ENCODE measurements around the gene NECTIN1.

NECTIN1 gene

GRCh38 chr11:119752946-119753345 is 23.9 kb upstream of the NECTIN1 start:
- DNase-seq (ENCODE audit: low read depth): peak; percentile 7
- Histone ChIP-seq H3K9me3 (ENCODE audit: control insufficient read depth, low read length) (no peaks in the 10 kb centered on the region), H3K36me3 (ENCODE audit: control insufficient read depth, insufficient read depth, low read length, severe bottlenecking) (no peaks in the 10 kb centered on the region), H3K27me3 (replicated peaks; ENCODE audit: control insufficient read depth, insufficient read depth, low read length) (peaks cover 55% of the 10 kb centered on the region), H3K4me1 (ENCODE audit: control insufficient read depth, insufficient read depth, low read length) (peaks cover 4% of the 10 kb centered on the region), H3K9ac (ENCODE audit: low read length) (no peak overlapping the region), H3K4me3 (ENCODE audit: low read length) (no peak overlapping the region)

- H3K4me1 ChIP-seq (ENCODE audit: control insufficient read depth, insufficient read depth, low read length): peaks cover 4% of the 10 kb centered on the region
- H3K4me3 ChIP-seq (ENCODE audit: low read length): no peak overlapping the region
- no peak overlapping the region for H3K9ac ChIP-seq (ENCODE audit: low read length)
- no peaks in the 10 kb centered on the region for H3K36me3 ChIP-seq (ENCODE audit: control insufficient read depth, insufficient read depth, low read length, severe bottlenecking)
- H3K9me3 ChIP-seq (ENCODE audit: control insufficient read depth, low read length): no peaks in the 10 kb centered on the region
- H3K27me3 ChIP-seq (replicated peaks; ENCODE audit: control insufficient read depth, insufficient read depth, low read length): peaks cover 60% of the 10 kb centered on the region
- DNase-seq (ENCODE audit: low read depth): no peak
Observed at GRCh38 chr11:119752345-119752871, 23.4 kb upstream of the NECTIN1 start.

- DNase-seq (ENCODE audit: low read depth): no peak
- Histone ChIP-seq H3K4me3 (ENCODE audit: low read length) (no peak overlapping the region), H3K36me3 (ENCODE audit: control insufficient read depth, insufficient read depth, low read length, severe bottlenecking) (no peaks in the 10 kb centered on the region), H3K9me3 (ENCODE audit: control insufficient read depth, low read length) (no peaks in the 10 kb centered on the region), H3K9ac (ENCODE audit: low read length) (no peak overlapping the region), H3K4me1 (ENCODE audit: control insufficient read depth, insufficient read depth, low read length) (peaks cover 4% of the 10 kb centered on the region), H3K27me3 (replicated peaks; ENCODE audit: control insufficient read depth, insufficient read depth, low read length) (peaks cover 59% of the 10 kb centered on the region)
Observed at GRCh38 chr11:119750056-119750455, 21.1 kb upstream of the NECTIN1 start.

GRCh38 chr11:119749006-119749565 is 20.1 kb upstream of the NECTIN1 start:
- H3K9me3 ChIP-seq (ENCODE audit: control insufficient read depth, low read length): no peaks in the 10 kb centered on the region

GRCh38 chr11:119747868-119748660 is 19.1 kb upstream of the NECTIN1 start:
- Histone ChIP-seq H3K36me3 (ENCODE audit: control insufficient read depth, insufficient read depth, low read length, severe bottlenecking) (no peaks in the 10 kb centered on the region), H3K9me3 (ENCODE audit: control insufficient read depth, low read length) (no peaks in the 10 kb centered on the region), H3K9ac (ENCODE audit: low read length) (no peak overlapping the region), H3K27me3 (replicated peaks; ENCODE audit: control insufficient read depth, insufficient read depth, low read length) (peaks cover 57% of the 10 kb centered on the region), H3K4me3 (ENCODE audit: low read length) (no peak overlapping the region), H3K4me1 (ENCODE audit: control insufficient read depth, insufficient read depth, low read length) (peaks cover 3% of the 10 kb centered on the region)
- no peak for DNase-seq (ENCODE audit: low read depth)

More at GRCh38 chr11:119749006-119749565, 20.1 kb upstream of the NECTIN1 start:
- no peaks in the 10 kb centered on the region for H3K36me3 ChIP-seq (ENCODE audit: control insufficient read depth, insufficient read depth, low read length, severe bottlenecking)
- H3K4me1 ChIP-seq (ENCODE audit: control insufficient read depth, insufficient read depth, low read length): peaks cover 4% of the 10 kb centered on the region
- DNase-seq (ENCODE audit: low read depth): no peak
- no peak overlapping the region for H3K4me3 ChIP-seq (ENCODE audit: low read length)
- no peak overlapping the region for H3K9ac ChIP-seq (ENCODE audit: low read length)
- peaks cover 56% of the 10 kb centered on the region for H3K27me3 ChIP-seq (replicated peaks; ENCODE audit: control insufficient read depth, insufficient read depth, low read length)

- peaks cover 59% of the 10 kb centered on the region for H3K27me3 ChIP-seq (replicated peaks; ENCODE audit: control insufficient read depth, insufficient read depth, low read length)
- H3K4me3 ChIP-seq (ENCODE audit: low read length): no peak overlapping the region
- H3K9ac ChIP-seq (ENCODE audit: low read length): no peak overlapping the region
- no peaks in the 10 kb centered on the region for H3K4me1 ChIP-seq (ENCODE audit: control insufficient read depth, insufficient read depth, low read length)
- no peaks in the 10 kb centered on the region for H3K36me3 ChIP-seq (ENCODE audit: control insufficient read depth, insufficient read depth, low read length, severe bottlenecking)
- H3K9me3 ChIP-seq (ENCODE audit: control insufficient read depth, low read length): no peaks in the 10 kb centered on the region
- no peak for DNase-seq (ENCODE audit: low read depth)
Observed at GRCh38 chr11:119745776-119746535, 17.0 kb upstream of the NECTIN1 start.

GRCh38 chr11:119745112-119745511 is 16.1 kb upstream of the NECTIN1 start:
- H3K9me3 ChIP-seq (ENCODE audit: control insufficient read depth, low read length): no peaks in the 10 kb centered on the region

GRCh38 chr11:119744577-119744976 is 15.6 kb upstream of the NECTIN1 start:
- no peak for DNase-seq (ENCODE audit: low read depth)
- Histone ChIP-seq H3K4me3 (ENCODE audit: low read length) (no peak overlapping the region), H3K9ac (ENCODE audit: low read length) (no peak overlapping the region), H3K9me3 (ENCODE audit: control insufficient read depth, low read length) (no peaks in the 10 kb centered on the region), H3K36me3 (ENCODE audit: control insufficient read depth, insufficient read depth, low read length, severe bottlenecking) (no peaks in the 10 kb centered on the region), H3K27me3 (replicated peaks; ENCODE audit: control insufficient read depth, insufficient read depth, low read length) (peaks cover 63% of the 10 kb centered on the region), H3K4me1 (ENCODE audit: control insufficient read depth, insufficient read depth, low read length) (no peaks in the 10 kb centered on the region)

More at GRCh38 chr11:119745112-119745511, 16.1 kb upstream of the NECTIN1 start:
- H3K27me3 ChIP-seq (replicated peaks; ENCODE audit: control insufficient read depth, insufficient read depth, low read length): peaks cover 63% of the 10 kb centered on the region
- H3K4me3 ChIP-seq (ENCODE audit: low read length): no peak overlapping the region
- H3K9ac ChIP-seq (ENCODE audit: low read length): no peak overlapping the region
- DNase-seq (ENCODE audit: low read depth): no peak
- no peaks in the 10 kb centered on the region for H3K4me1 ChIP-seq (ENCODE audit: control insufficient read depth, insufficient read depth, low read length)
- H3K36me3 ChIP-seq (ENCODE audit: control insufficient read depth, insufficient read depth, low read length, severe bottlenecking): no peaks in the 10 kb centered on the region

- Histone ChIP-seq H3K9me3 (ENCODE audit: control insufficient read depth, low read length) (no peaks in the 10 kb centered on the region), H3K4me3 (ENCODE audit: low read length) (no peak overlapping the region), H3K9ac (ENCODE audit: low read length) (no peak overlapping the region), H3K36me3 (ENCODE audit: control insufficient read depth, insufficient read depth, low read length, severe bottlenecking) (no peaks in the 10 kb centered on the region), H3K27me3 (replicated peaks; ENCODE audit: control insufficient read depth, insufficient read depth, low read length) (peaks cover 59% of the 10 kb centered on the region), H3K4me1 (ENCODE audit: control insufficient read depth, insufficient read depth, low read length) (no peaks in the 10 kb centered on the region)
- DNase-seq (ENCODE audit: low read depth): no peak
Observed at GRCh38 chr11:119743006-119743405, 14.0 kb upstream of the NECTIN1 start.

- H3K9me3 ChIP-seq (ENCODE audit: control insufficient read depth, low read length): no peaks in the 10 kb centered on the region
- H3K4me1 ChIP-seq (ENCODE audit: control insufficient read depth, insufficient read depth, low read length): no peaks in the 10 kb centered on the region
- peaks cover 57% of the 10 kb centered on the region for H3K27me3 ChIP-seq (replicated peaks; ENCODE audit: control insufficient read depth, insufficient read depth, low read length)
- H3K4me3 ChIP-seq (ENCODE audit: low read length): no peak overlapping the region
- DNase-seq (ENCODE audit: low read depth): peak; percentile 6
- no peak overlapping the region for H3K9ac ChIP-seq (ENCODE audit: low read length)
- H3K36me3 ChIP-seq (ENCODE audit: control insufficient read depth, insufficient read depth, low read length, severe bottlenecking): no peaks in the 10 kb centered on the region
Observed at GRCh38 chr11:119742263-119742861, 13.4 kb upstream of the NECTIN1 start.

Data from adipocyte (in vitro differentiated cells).